HL-60 (cell line): ENCODE measurements around the gene PPP1R1C.

ENCODE experiments used
- GABPA ChIP-seq: IDR thresholded peaks from 2 replicates; pipeline ENCODE4 v1.6.1; 2012; ENCODE audit warnings: low read depth
- POLR2AphosphoS5 ChIP-seq: IDR thresholded peaks from 2 replicates; pipeline ENCODE4 v1.6.1; 2012; ENCODE audit warnings: low read depth
- SPI1 ChIP-seq: IDR thresholded peaks from 2 replicates; pipeline ENCODE4 v1.6.1; 2012; ENCODE audit warnings: low read depth, mild to moderate bottlenecking, borderline replicate concordance
- TF ChIP-seq, protein P1 (sequence below): IDR thresholded peaks from one replicate; pipeline ENCODE4 v1.5.1; 2011; ENCODE audit warnings: low read length, control low read depth, inconsistent platforms; ENCODE audit not compliant: insufficient read depth
- TF ChIP-seq, protein P2 (sequence below): IDR thresholded peaks from 2 replicates; pipeline ENCODE4 v1.6.1; 2012; ENCODE audit warnings: low read depth; ENCODE audit not compliant: insufficient replicate concordance

GRCh38 chr2:182115258-182115657 lies 129.6 kb downstream of the PPP1R1C start:
- no peak for TF ChIP-seq POLR2AphosphoS5
- TF ChIP-seq, protein P1, sequence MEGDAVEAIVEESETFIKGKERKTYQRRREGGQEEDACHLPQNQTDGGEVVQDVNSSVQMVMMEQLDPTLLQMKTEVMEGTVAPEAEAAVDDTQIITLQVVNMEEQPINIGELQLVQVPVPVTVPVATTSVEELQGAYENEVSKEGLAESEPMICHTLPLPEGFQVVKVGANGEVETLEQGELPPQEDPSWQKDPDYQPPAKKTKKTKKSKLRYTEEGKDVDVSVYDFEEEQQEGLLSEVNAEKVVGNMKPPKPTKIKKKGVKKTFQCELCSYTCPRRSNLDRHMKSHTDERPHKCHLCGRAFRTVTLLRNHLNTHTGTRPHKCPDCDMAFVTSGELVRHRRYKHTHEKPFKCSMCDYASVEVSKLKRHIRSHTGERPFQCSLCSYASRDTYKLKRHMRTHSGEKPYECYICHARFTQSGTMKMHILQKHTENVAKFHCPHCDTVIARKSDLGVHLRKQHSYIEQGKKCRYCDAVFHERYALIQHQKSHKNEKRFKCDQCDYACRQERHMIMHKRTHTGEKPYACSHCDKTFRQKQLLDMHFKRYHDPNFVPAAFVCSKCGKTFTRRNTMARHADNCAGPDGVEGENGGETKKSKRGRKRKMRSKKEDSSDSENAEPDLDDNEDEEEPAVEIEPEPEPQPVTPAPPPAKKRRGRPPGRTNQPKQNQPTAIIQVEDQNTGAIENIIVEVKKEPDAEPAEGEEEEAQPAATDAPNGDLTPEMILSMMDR, result no peak
- no peak for TF ChIP-seq SPI1
- TF ChIP-seq, protein P2, sequence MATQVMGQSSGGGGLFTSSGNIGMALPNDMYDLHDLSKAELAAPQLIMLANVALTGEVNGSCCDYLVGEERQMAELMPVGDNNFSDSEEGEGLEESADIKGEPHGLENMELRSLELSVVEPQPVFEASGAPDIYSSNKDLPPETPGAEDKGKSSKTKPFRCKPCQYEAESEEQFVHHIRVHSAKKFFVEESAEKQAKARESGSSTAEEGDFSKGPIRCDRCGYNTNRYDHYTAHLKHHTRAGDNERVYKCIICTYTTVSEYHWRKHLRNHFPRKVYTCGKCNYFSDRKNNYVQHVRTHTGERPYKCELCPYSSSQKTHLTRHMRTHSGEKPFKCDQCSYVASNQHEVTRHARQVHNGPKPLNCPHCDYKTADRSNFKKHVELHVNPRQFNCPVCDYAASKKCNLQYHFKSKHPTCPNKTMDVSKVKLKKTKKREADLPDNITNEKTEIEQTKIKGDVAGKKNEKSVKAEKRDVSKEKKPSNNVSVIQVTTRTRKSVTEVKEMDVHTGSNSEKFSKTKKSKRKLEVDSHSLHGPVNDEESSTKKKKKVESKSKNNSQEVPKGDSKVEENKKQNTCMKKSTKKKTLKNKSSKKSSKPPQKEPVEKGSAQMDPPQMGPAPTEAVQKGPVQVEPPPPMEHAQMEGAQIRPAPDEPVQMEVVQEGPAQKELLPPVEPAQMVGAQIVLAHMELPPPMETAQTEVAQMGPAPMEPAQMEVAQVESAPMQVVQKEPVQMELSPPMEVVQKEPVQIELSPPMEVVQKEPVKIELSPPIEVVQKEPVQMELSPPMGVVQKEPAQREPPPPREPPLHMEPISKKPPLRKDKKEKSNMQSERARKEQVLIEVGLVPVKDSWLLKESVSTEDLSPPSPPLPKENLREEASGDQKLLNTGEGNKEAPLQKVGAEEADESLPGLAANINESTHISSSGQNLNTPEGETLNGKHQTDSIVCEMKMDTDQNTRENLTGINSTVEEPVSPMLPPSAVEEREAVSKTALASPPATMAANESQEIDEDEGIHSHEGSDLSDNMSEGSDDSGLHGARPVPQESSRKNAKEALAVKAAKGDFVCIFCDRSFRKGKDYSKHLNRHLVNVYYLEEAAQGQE, result no peak
- no peak for TF ChIP-seq GABPA
